PC-9 (cell line): ENCODE data around the gene SPRYD3.

ENCODE experiments used
- EZH2 ChIP-seq: fragments of 200-600 bp; sonication (generic); IDR thresholded peaks from 2 replicates; pipeline ENCODE4 v1.8.0; 2017; ENCODE audit warnings: antibody characterized with exemption, low read depth
- TF ChIP-seq, protein P1 (sequence below): fragments of 200-600 bp; sonication (generic); conservative IDR thresholded peaks from 2 replicates; pipeline ENCODE4 v1.6.1; 2017; ENCODE audit warnings: mixed run types, antibody characterized with exemption, mild to moderate bottlenecking, moderate library complexity

DNA sequence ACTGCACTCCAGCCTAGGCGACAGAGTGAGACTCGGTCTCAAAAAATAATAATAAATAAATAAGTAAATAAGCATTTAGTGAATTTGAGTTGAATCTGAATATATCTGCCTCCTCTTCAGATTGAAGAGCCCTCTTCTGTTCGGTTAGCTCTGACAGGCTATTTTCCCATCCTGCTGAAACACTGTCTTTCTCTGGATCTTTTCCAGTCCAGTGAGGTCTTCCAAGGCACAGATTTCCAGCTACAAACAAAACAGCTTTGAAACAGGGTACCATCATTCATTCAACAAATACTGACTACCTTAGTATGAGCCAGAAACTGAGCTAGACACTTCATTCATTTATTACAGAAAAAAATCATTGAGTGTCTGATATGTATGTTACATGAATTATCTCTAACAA lies 7.2 kb upstream of the SPRYD3 start:
- TF ChIP-seq, protein P1, sequence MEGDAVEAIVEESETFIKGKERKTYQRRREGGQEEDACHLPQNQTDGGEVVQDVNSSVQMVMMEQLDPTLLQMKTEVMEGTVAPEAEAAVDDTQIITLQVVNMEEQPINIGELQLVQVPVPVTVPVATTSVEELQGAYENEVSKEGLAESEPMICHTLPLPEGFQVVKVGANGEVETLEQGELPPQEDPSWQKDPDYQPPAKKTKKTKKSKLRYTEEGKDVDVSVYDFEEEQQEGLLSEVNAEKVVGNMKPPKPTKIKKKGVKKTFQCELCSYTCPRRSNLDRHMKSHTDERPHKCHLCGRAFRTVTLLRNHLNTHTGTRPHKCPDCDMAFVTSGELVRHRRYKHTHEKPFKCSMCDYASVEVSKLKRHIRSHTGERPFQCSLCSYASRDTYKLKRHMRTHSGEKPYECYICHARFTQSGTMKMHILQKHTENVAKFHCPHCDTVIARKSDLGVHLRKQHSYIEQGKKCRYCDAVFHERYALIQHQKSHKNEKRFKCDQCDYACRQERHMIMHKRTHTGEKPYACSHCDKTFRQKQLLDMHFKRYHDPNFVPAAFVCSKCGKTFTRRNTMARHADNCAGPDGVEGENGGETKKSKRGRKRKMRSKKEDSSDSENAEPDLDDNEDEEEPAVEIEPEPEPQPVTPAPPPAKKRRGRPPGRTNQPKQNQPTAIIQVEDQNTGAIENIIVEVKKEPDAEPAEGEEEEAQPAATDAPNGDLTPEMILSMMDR = no peak
- no peak for TF ChIP-seq EZH2
